ENCODE measurements around the gene PGBD5. TPM values are rescaled to one million over a fixed set of nuclear protein-coding genes. Genes with fewer than 3 reads are reported as not detected.

PGBD5 gene
- under 0.01 TPM in 2 replicates for total RNA-seq

DNA sequence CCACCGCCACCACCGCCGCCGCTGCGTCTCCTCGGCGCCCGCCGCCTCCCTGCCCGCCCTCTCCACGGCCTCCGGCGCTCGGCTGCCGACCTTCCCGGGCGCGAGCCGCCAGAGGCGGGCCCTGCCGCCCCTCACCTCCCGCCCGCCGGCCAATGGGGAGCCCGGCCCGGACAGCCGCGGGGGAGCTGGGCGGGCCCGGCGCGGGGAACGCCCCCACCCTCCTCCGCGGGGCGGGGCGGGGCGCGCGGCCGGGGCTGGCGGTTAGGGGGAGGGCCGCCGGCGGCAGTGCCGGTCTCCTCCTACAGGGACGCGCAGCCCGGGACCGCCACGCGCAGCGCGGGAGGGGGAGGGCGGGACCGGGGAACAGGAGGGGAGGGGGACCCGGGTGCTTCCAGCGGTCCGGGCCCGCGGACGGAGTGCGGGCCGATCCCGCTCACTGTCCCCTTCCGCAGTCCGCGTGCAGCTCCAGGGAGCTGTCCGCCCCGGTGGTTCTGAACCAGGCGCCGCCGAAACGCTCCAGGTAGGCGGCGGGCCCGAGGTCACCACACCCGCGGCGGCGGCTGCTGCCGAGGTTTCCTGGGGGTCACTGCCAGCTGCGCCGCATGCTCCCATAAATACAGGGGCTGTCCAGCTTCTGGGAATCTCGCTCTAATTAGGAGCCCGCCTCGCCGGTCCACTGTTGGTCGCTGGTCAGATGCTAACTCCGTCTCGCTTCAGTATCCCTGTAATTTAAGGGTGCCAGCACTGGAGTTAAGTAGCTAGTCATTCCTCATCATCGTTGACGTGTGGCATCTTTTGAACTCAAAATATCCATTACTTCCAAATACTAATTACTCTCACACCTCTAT is at the start of gene PGBD5:
Gene PGBD5 (minus strand): TSS at position 87 of the 848 bp plus-strand sequence. CDS start 404 bp downstream, outside the sequence.

Other genes with a start within 250 kb of the PGBD5 start
- 13.5 and 16.2 TPM in 2 replicates for gene COG2, start 216.1 kb upstream of the PGBD5 start, total RNA-seq

Data from pericardium fibroblast (primary cell).